Lower leg skin (tissue), 4 donors: ENCODE data around the gene RBM44. TPM values are rescaled to one million over a fixed set of nuclear protein-coding genes. Genes with fewer than 3 reads are reported as not detected.
"Not testable (repeated sequence)": the region's sequence is repeated elsewhere in the genome, so short reads cannot be mapped to it uniquely, and the experiment has no call there.

ENCODE experiments used
- DNase-seq, 2 donors: peaks; one replicate each; pipeline ENCODE4 v3.0.0-alpha.2; 2019; ENCODE audit warnings: low spot score in 2 of 2
- H3K4me3 ChIP-seq: fragments of 200-600 bp; sonication (generic); 2 replicates; pipeline ENCODE4 v1.5.1; 2017; ENCODE audit warnings: mild to moderate bottlenecking, low read depth; ENCODE audit not compliant: poor library complexity, severe bottlenecking
- CTCF ChIP-seq, 3 donors: fragments of 450-650 bp; IDR thresholded peaks; one replicate each; pipeline ENCODE4 v1.5.1; 2016; ENCODE audit warnings: antibody characterized with exemption in 3 of 3, mild to moderate bottlenecking in 3 of 3, moderate library complexity in 2 of 3
- POLR2A ChIP-seq, 2 donors: fragments of 450-650 bp; IDR thresholded peaks; one replicate each; pipeline ENCODE4 v1.6.1; 2016 to 2017; ENCODE audit warnings: antibody characterized with exemption in 2 of 2, mild to moderate bottlenecking in 1 of 2, moderate library complexity in 1 of 2
- WGBS, 2 donors: methylation state at CpG; one replicate each; pipeline ENCODE4 v1.1.5; 2018; 5-methylcytosine and 5-hydroxymethylcytosine counted together
- intact Hi-C: fragments of 100-400 bp; cut with DNase I; formaldehyde crosslinking; loops from one replicate; pipeline ENCODE4 v1.15.0; 2023; ENCODE audit warnings: low total_unique reads
- total RNA-seq, 4 donors: library from RNA; depleted of rRNA; stranded (reverse); fragments of >200 nt; gene quantifications; one replicate each; pipeline ENCODE4 v1.1.0, GENCODE V29; 2016

RBM44 gene
- total RNA-seq, 4 donors from 2014 or later: 0.12 to 0.38 (median 0.23) TPM

GRCh38 chr2:237841051-237841450, 42.5 kb downstream of the RBM44 start:
- TF ChIP-seq CTCF (IDR thresholded peaks at IDR 0.05) (no peak), POLR2A (IDR thresholded peaks at IDR 0.05) (no peak)
- H3K4me3 ChIP-seq: no peak overlapping the region
- DNase-seq: no peak
- intact Hi-C loops: no loop called here
- WGBS, 2 donors: 74 to 81% methylated on average over 4 of the region's 4 CpGs

- H3K4me3 ChIP-seq, DNase-seq, intact Hi-C loops: not testable (repeated sequence)
- 96% methylated on average over 12 of the region's 12 CpGs for WGBS, 2 donors
Observed at GRCh38 chr2:237848940-237849339, 50.4 kb downstream of the RBM44 start.

- DNase-seq: no peak
- 88 to 90% methylated on average over 3 of the region's 3 CpGs for WGBS, 2 donors
- no peak overlapping the region for H3K4me3 ChIP-seq
- intact Hi-C loops: no loop called here
- TF ChIP-seq POLR2A (IDR thresholded peaks at IDR 0.05) (no peak), CTCF (IDR thresholded peaks at IDR 0.05) (no peak)
Observed at GRCh38 chr2:237854295-237854694, 55.7 kb downstream of the RBM44 start.

- TF ChIP-seq POLR2A (IDR thresholded peaks at IDR 0.05) (no peak), CTCF (IDR thresholded peaks at IDR 0.05) (no peak)
- 78 to 83% methylated on average over 8 of the region's 8 CpGs for WGBS, 2 donors
- no peak for DNase-seq
- H3K4me3 ChIP-seq: no peak overlapping the region
- intact Hi-C loops: no loop called here
Observed at GRCh38 chr2:237857791-237858190, 59.2 kb downstream of the RBM44 start.

GRCh38 chr2:237858294-237859081, 59.9 kb downstream of the RBM44 start:
- intact Hi-C loops: no loop called here
- peak; percentile 56 to 89 for DNase-seq
- no peak overlapping the region for H3K4me3 ChIP-seq
- 43 to 45% methylated on average over 14 of the region's 14 CpGs for WGBS, 2 donors
- TF ChIP-seq CTCF (IDR thresholded peaks at IDR 0.05): peak in 1 of 3 donors; percentile 27
- TF ChIP-seq POLR2A (IDR thresholded peaks at IDR 0.05): no peak

GRCh38 chr2:237859082-237859433, 60.5 kb downstream of the RBM44 start:
- no peak for TF ChIP-seq POLR2A (IDR thresholded peaks at IDR 0.05)
- no peak for TF ChIP-seq CTCF (IDR thresholded peaks at IDR 0.05)
- DNase-seq: no peak
- intact Hi-C loops: no loop called here
- H3K4me3 ChIP-seq: no peak overlapping the region
- WGBS, 2 donors: 40 to 42% methylated on average over 14 of the region's 15 CpGs
